ENCODE measurements around the gene SUGP1.

GRCh38 chr19:19319732-19320360 lies 463 bp downstream of the SUGP1 start:
- no peak for TF ChIP-seq CTCF (conservative IDR thresholded peaks at IDR 0.05; ENCODE audit: low read depth, low read length)
- TF ChIP-seq RCOR1 (IDR thresholded peaks at IDR 0.05; ENCODE audit: insufficient replicate concordance, low read length), result no peak
- no peak for TF ChIP-seq CHD1 (IDR thresholded peaks at IDR 0.05; ENCODE audit: low read depth, low read length)
- no peak for TF ChIP-seq MXI1 (IDR thresholded peaks at IDR 0.05; ENCODE audit: borderline replicate concordance, low read depth, low read length)
- TF ChIP-seq POLR2A (IDR thresholded peaks at IDR 0.05; ENCODE audit: low read depth, low read length), result no peak
- TF ChIP-seq USF2 (IDR thresholded peaks at IDR 0.05; ENCODE audit: low read depth, low read length), result no peak
- no peak for TF ChIP-seq RFX5 (IDR thresholded peaks at IDR 0.05; ENCODE audit: low read depth, low read length)
- no peak for TF ChIP-seq SMC3 (IDR thresholded peaks at IDR 0.05; ENCODE audit: low read depth, low read length)
- TF ChIP-seq CEBPB (IDR thresholded peaks at IDR 0.05; ENCODE audit: low read depth, low read length), result no peak
- no peak for TF ChIP-seq ELK1 (IDR thresholded peaks at IDR 0.05; ENCODE audit: borderline replicate concordance, low read depth, low read length)

Data from IMR-90 (cell line).